ENCODE data around the gene SEMA6A.
A peak's percentile ranks its signal among the peaks of the same experiment; 100 is the strongest.

SEMA6A gene

GRCh38 chr5:116574367-116575325 is at the start of gene SEMA6A:
Gene SEMA6A, minus strand, starts transcription at chr5:116574823. Its CDS starts 69,879 bp downstream, at chr5:116504944.
- no peak for TF ChIP-seq CTCF (IDR thresholded peaks at IDR 0.05; ENCODE audit: low read depth, low read length, missing control alignments)
- in situ Hi-C loops (cut with HindIII; ENCODE audit: low sequenced_read_pairs): no loop called here
- DNase-seq (ENCODE audit: low read depth): peak; percentile 54
- H3K4me3 ChIP-seq (ENCODE audit: low read depth, low read length): peak within 1 kb of the TSS; percentile 55

- in situ Hi-C loops (cut with HindIII; ENCODE audit: low sequenced_read_pairs): no loop called here
- no peak for TF ChIP-seq CTCF (IDR thresholded peaks at IDR 0.05; ENCODE audit: low read depth, low read length, missing control alignments)
- H3K4me3 ChIP-seq (ENCODE audit: low read depth, low read length): no peak overlapping the region
- DNase-seq (ENCODE audit: low read depth): no peak
These were observed 47.9 kb upstream of the SEMA6A start for GRCh38 chr5:116622375-116623050.

GRCh38 chr5:116621599-116621998 is 47.0 kb upstream of the SEMA6A start:
- DNase-seq (ENCODE audit: low read depth): no peak
- TF ChIP-seq CTCF (IDR thresholded peaks at IDR 0.05; ENCODE audit: low read depth, low read length, missing control alignments): no peak
- no peak overlapping the region for H3K4me3 ChIP-seq (ENCODE audit: low read depth, low read length)
- in situ Hi-C loops (cut with HindIII; ENCODE audit: low sequenced_read_pairs): no loop called here

- H3K4me3 ChIP-seq (ENCODE audit: low read depth, low read length): no peak overlapping the region
- in situ Hi-C loops (cut with HindIII; ENCODE audit: low sequenced_read_pairs): no loop called here
- TF ChIP-seq CTCF (IDR thresholded peaks at IDR 0.05; ENCODE audit: low read depth, low read length, missing control alignments): no peak
- no peak for DNase-seq (ENCODE audit: low read depth)
These were observed 42.3 kb upstream of the SEMA6A start for GRCh38 chr5:116616876-116617275.

- TF ChIP-seq CTCF (IDR thresholded peaks at IDR 0.05; ENCODE audit: low read depth, low read length, missing control alignments): no peak
- no peak for DNase-seq (ENCODE audit: low read depth)
- H3K4me3 ChIP-seq (ENCODE audit: low read depth, low read length): no peak overlapping the region
- in situ Hi-C loops (cut with HindIII; ENCODE audit: low sequenced_read_pairs): no loop called here
These were observed 39.9 kb upstream of the SEMA6A start for GRCh38 chr5:116614603-116614920.

GRCh38 chr5:116613445-116613844 is 38.8 kb upstream of the SEMA6A start:
- no peak for DNase-seq (ENCODE audit: low read depth)
- no peak overlapping the region for H3K4me3 ChIP-seq (ENCODE audit: low read depth, low read length)
- no peak for TF ChIP-seq CTCF (IDR thresholded peaks at IDR 0.05; ENCODE audit: low read depth, low read length, missing control alignments)
- in situ Hi-C loops (cut with HindIII; ENCODE audit: low sequenced_read_pairs): no loop called here

Data from astrocyte of the cerebellum (primary cell).